Measurements from ENCODE around the gene LRRC38. TPM values are rescaled to one million over a fixed set of nuclear protein-coding genes. Genes with fewer than 3 reads are reported as not detected.

Gene LRRC38
- total RNA-seq, 1 donor from 2014 or later, result not detected

- H3K4me1 Mint-ChIP-seq (ENCODE audit: unreplicated experiment), result no peaks in the 10 kb centered on the region
- H3K4me3 Mint-ChIP-seq (ENCODE audit: unreplicated experiment), result no peak overlapping the region
- no peak for TF ChIP-seq CTCF (IDR thresholded peaks at IDR 0.05)
- H3K27me3 Mint-ChIP-seq (ENCODE audit: unreplicated experiment), result no peaks in the 10 kb centered on the region
- H3K9me3 Mint-ChIP-seq (ENCODE audit: unreplicated experiment), result peaks cover 13% of the 10 kb centered on the region
- DNase-seq (ENCODE audit: extremely low spot score, unreplicated experiment), result no peak
- H3K36me3 Mint-ChIP-seq (ENCODE audit: unreplicated experiment), result no peaks in the 10 kb centered on the region
- no peak overlapping the region for H3K27ac Mint-ChIP-seq (ENCODE audit: unreplicated experiment)
Observed at GRCh38 chr1:13538832-13539231, 25.0 kb upstream of the LRRC38 start.

- H3K4me1 Mint-ChIP-seq (ENCODE audit: unreplicated experiment), result no peaks in the 10 kb centered on the region
- H3K9me3 Mint-ChIP-seq (ENCODE audit: unreplicated experiment), result peaks cover 7% of the 10 kb centered on the region
- no peaks in the 10 kb centered on the region for H3K36me3 Mint-ChIP-seq (ENCODE audit: unreplicated experiment)
- no peak for TF ChIP-seq CTCF (IDR thresholded peaks at IDR 0.05)
- no peaks in the 10 kb centered on the region for H3K27me3 Mint-ChIP-seq (ENCODE audit: unreplicated experiment)
- no peak overlapping the region for H3K27ac Mint-ChIP-seq (ENCODE audit: unreplicated experiment)
- no peak overlapping the region for H3K4me3 Mint-ChIP-seq (ENCODE audit: unreplicated experiment)
- DNase-seq (ENCODE audit: extremely low spot score, unreplicated experiment), result no peak
Observed at GRCh38 chr1:13536571-13536970, 22.8 kb upstream of the LRRC38 start.

GRCh38 chr1:13535227-13535626, 21.4 kb upstream of the LRRC38 start:
- no peak for DNase-seq (ENCODE audit: extremely low spot score, unreplicated experiment)
- peaks cover 7% of the 10 kb centered on the region for H3K9me3 Mint-ChIP-seq (ENCODE audit: unreplicated experiment)
- no peak overlapping the region for H3K27ac Mint-ChIP-seq (ENCODE audit: unreplicated experiment)
- H3K36me3 Mint-ChIP-seq (ENCODE audit: unreplicated experiment), result no peaks in the 10 kb centered on the region
- no peaks in the 10 kb centered on the region for H3K4me1 Mint-ChIP-seq (ENCODE audit: unreplicated experiment)
- H3K4me3 Mint-ChIP-seq (ENCODE audit: unreplicated experiment), result no peak overlapping the region
- TF ChIP-seq CTCF (IDR thresholded peaks at IDR 0.05), result no peak
- H3K27me3 Mint-ChIP-seq (ENCODE audit: unreplicated experiment), result no peaks in the 10 kb centered on the region

GRCh38 chr1:13528320-13528719, 14.5 kb upstream of the LRRC38 start:
- H3K27ac Mint-ChIP-seq (ENCODE audit: unreplicated experiment), result no peak overlapping the region
- no peaks in the 10 kb centered on the region for H3K4me1 Mint-ChIP-seq (ENCODE audit: unreplicated experiment)
- no peak for TF ChIP-seq CTCF (IDR thresholded peaks at IDR 0.05)
- no peaks in the 10 kb centered on the region for H3K36me3 Mint-ChIP-seq (ENCODE audit: unreplicated experiment)
- H3K9me3 Mint-ChIP-seq (ENCODE audit: unreplicated experiment), result peaks cover 22% of the 10 kb centered on the region
- H3K4me3 Mint-ChIP-seq (ENCODE audit: unreplicated experiment), result no peak overlapping the region
- DNase-seq (ENCODE audit: extremely low spot score, unreplicated experiment), result no peak
- no peaks in the 10 kb centered on the region for H3K27me3 Mint-ChIP-seq (ENCODE audit: unreplicated experiment)

GRCh38 chr1:13523780-13524477, 10.1 kb upstream of the LRRC38 start:
- Mint-ChIP-seq H3K36me3 (ENCODE audit: unreplicated experiment) (no peaks in the 10 kb centered on the region), H3K27ac (ENCODE audit: unreplicated experiment) (no peak overlapping the region), H3K9me3 (ENCODE audit: unreplicated experiment) (peaks cover 38% of the 10 kb centered on the region), H3K4me3 (ENCODE audit: unreplicated experiment) (no peak overlapping the region), H3K27me3 (ENCODE audit: unreplicated experiment) (no peaks in the 10 kb centered on the region), H3K4me1 (ENCODE audit: unreplicated experiment) (no peaks in the 10 kb centered on the region)
- no peak for DNase-seq (ENCODE audit: extremely low spot score, unreplicated experiment)
- TF ChIP-seq CTCF (IDR thresholded peaks at IDR 0.05), result no peak
